Ammon's horn (tissue), 1 donor: ENCODE results near the gene CRIM1.

ENCODE experiments used
- DNase-seq: peaks from one replicate; pipeline ENCODE4 v3.0.0-alpha.2; 2016; ENCODE audit warnings: low spot score

The CRIM1 gene

GRCh38 chr2:36373149-36373926, 17.8 kb downstream of the CRIM1 start:
- DNase-seq, result no peak

GRCh38 chr2:36374585-36374984, 19.0 kb downstream of the CRIM1 start:
- DNase-seq, result no peak

GRCh38 chr2:36376319-36376765, 20.8 kb downstream of the CRIM1 start:
- DNase-seq, result peak; percentile 64

GRCh38 chr2:36376992-36377738, 21.6 kb downstream of the CRIM1 start:
- DNase-seq, result no peak

GRCh38 chr2:36379710-36380448, 24.3 kb downstream of the CRIM1 start:
- DNase-seq, result no peak

GRCh38 chr2:36380624-36381481, 25.3 kb downstream of the CRIM1 start:
- DNase-seq, result no peak

GRCh38 chr2:36381993-36382392, 26.4 kb downstream of the CRIM1 start:
- no peak for DNase-seq

GRCh38 chr2:36382472-36382871, 26.9 kb downstream of the CRIM1 start:
- no peak for DNase-seq

GRCh38 chr2:36383726-36384125, 28.1 kb downstream of the CRIM1 start:
- DNase-seq, result no peak

GRCh38 chr2:36384454-36384853, 28.9 kb downstream of the CRIM1 start:
- DNase-seq, result no peak

GRCh38 chr2:36385603-36386002, 30.0 kb downstream of the CRIM1 start:
- DNase-seq, result no peak

GRCh38 chr2:36387258-36387916, 31.8 kb downstream of the CRIM1 start:
- no peak for DNase-seq

- DNase-seq, result no peak
Observed at GRCh38 chr2:36388472-36388871, 32.9 kb downstream of the CRIM1 start.

GRCh38 chr2:36389091-36389564, 33.5 kb downstream of the CRIM1 start:
- peak; percentile 20 for DNase-seq

GRCh38 chr2:36389577-36389976, 34.0 kb downstream of the CRIM1 start:
- DNase-seq, result no peak

GRCh38 chr2:36392571-36393255, 37.1 kb downstream of the CRIM1 start:
- DNase-seq, result no peak

GRCh38 chr2:36393738-36394256, 38.2 kb downstream of the CRIM1 start:
- no peak for DNase-seq

GRCh38 chr2:36394804-36395203, 39.2 kb downstream of the CRIM1 start:
- DNase-seq, result no peak

GRCh38 chr2:36395866-36396265, 40.3 kb downstream of the CRIM1 start:
- DNase-seq, result no peak

GRCh38 chr2:36396878-36397539, 41.4 kb downstream of the CRIM1 start:
- no peak for DNase-seq
